Spleen (tissue), 7 donors: Measurements from ENCODE around the gene KCNK4.

ENCODE experiments used
- CTCF ChIP-seq, 11 experiments: fragments of 200-600 bp in 7 of 11; fragments of 450-650 bp in 4 of 11; sonication (generic) in 4 of 11; IDR thresholded peaks in 8 of 11; conservative IDR thresholded peaks in 3 of 11; 1 replicate in 7 of 11; 2 replicates in 4 of 11; pipeline versions ENCODE4 v1.4.0 to v1.8.0; 2016 to 2021; ENCODE audit warnings: antibody characterized with exemption in 11 of 11, inconsistent platforms in 4 of 11, mild to moderate bottlenecking in 1 of 11
- POLR2A ChIP-seq, 3 donors: fragments of 450-650 bp; IDR thresholded peaks; one replicate each; pipeline ENCODE4 v1.5.1; 2017; ENCODE audit warnings: antibody characterized with exemption in 3 of 3, mild to moderate bottlenecking in 1 of 3
- POLR2AphosphoS5 ChIP-seq, 3 donors: sonication (generic); formaldehyde crosslinking; IDR thresholded peaks; one replicate each; pipeline ENCODE4 v1.5.1; 2017; ENCODE audit warnings: antibody characterized with exemption in 3 of 3
- donor health status: DM: no; HTN: no; CAD: no; lungs with moderate emphysema.
- donor health status: DM: no; HTN: no; CAD: no.
- donor health status: DM: no; HTN: no; CAD: no.

GRCh38 chr11:64287676-64288352, 3.3 kb upstream of the KCNK4 start:
- no peak for TF ChIP-seq CTCF (IDR thresholded peaks at IDR 0.05 in 8 of 11, conservative IDR thresholded peaks at IDR 0.05 in 3 of 11)
- no peak for TF ChIP-seq POLR2A (IDR thresholded peaks at IDR 0.05)
- no peak for TF ChIP-seq POLR2AphosphoS5 (IDR thresholded peaks at IDR 0.05)
